Mononuclear cell (primary cell): ENCODE results near the gene SPDYC. TPM values are rescaled to one million over a fixed set of nuclear protein-coding genes. Genes with fewer than 3 reads are reported as not detected.

Source experiments
- H3K27me3 ChIP-seq: 2 replicates; pipeline ENCODE4 v1.6.0; 2011; ENCODE audit warnings: low read length, control low read depth; ENCODE audit not compliant: insufficient read depth
- H3K4me1 ChIP-seq: 2 replicates; pipeline ENCODE4 v1.5.1; 2011; ENCODE audit warnings: mild to moderate bottlenecking, low read length, control low read depth; ENCODE audit not compliant: insufficient read depth
- H3K4me3 ChIP-seq: 2 replicates; pipeline ENCODE4 v1.5.1; 2011; ENCODE audit warnings: mild to moderate bottlenecking, low read length, moderate library complexity
- H3K9me3 ChIP-seq: 2 replicates; pipeline ENCODE4 v1.5.1; 2011; ENCODE audit warnings: low read depth, mild to moderate bottlenecking, control low read depth, low read length
- total RNA-seq: library from RNA; depleted of rRNA; stranded (reverse); fragments of >200 nt; gene quantifications from one replicate; pipeline ENCODE4 v1.2.3, GENCODE V29; 2012

Gene SPDYC
- total RNA-seq, 1 donor, result not detected

GRCh38 chr11:65181569-65182257, 11.7 kb downstream of the SPDYC start, which contains the start of gene CAPN1:
TSS of gene CAPN1 (plus strand) at chr11:65181928. CDS start at chr11:65182702, 774 bp downstream.
- Histone ChIP-seq H3K4me1 (peaks cover 29% of the 10 kb centered on the region), H3K27me3 (no peaks in the 10 kb centered on the region), H3K9me3 (no peaks in the 10 kb centered on the region), H3K4me3 (peak within 1 kb of the TSS; percentile 70)

- no peaks in the 10 kb centered on the region for H3K27me3 ChIP-seq
- peaks cover 29% of the 10 kb centered on the region for H3K4me1 ChIP-seq
- H3K4me3 ChIP-seq, result peak overlapping the region; percentile 70
- H3K9me3 ChIP-seq, result no peaks in the 10 kb centered on the region
Measured at GRCh38 chr11:65182258-65183170, 12.5 kb downstream of the SPDYC start.

- peaks cover 29% of the 10 kb centered on the region for H3K4me1 ChIP-seq
- no peak overlapping the region for H3K4me3 ChIP-seq
- no peaks in the 10 kb centered on the region for H3K27me3 ChIP-seq
- no peaks in the 10 kb centered on the region for H3K9me3 ChIP-seq
Measured at GRCh38 chr11:65183201-65183891, 13.3 kb downstream of the SPDYC start.

- Histone ChIP-seq H3K4me3 (no peak overlapping the region), H3K27me3 (no peaks in the 10 kb centered on the region), H3K4me1 (peaks cover 29% of the 10 kb centered on the region), H3K9me3 (no peaks in the 10 kb centered on the region)
Measured at GRCh38 chr11:65184146-65184545, 14.1 kb downstream of the SPDYC start.

- no peak overlapping the region for H3K4me3 ChIP-seq
- peaks cover 29% of the 10 kb centered on the region for H3K4me1 ChIP-seq
- no peaks in the 10 kb centered on the region for H3K27me3 ChIP-seq
- H3K9me3 ChIP-seq, result no peaks in the 10 kb centered on the region
Measured at GRCh38 chr11:65185171-65185570, 15.1 kb downstream of the SPDYC start.

- H3K4me3 ChIP-seq, result no peak overlapping the region
- H3K27me3 ChIP-seq, result no peaks in the 10 kb centered on the region
- peaks cover 22% of the 10 kb centered on the region for H3K4me1 ChIP-seq
- no peaks in the 10 kb centered on the region for H3K9me3 ChIP-seq
Measured at GRCh38 chr11:65185869-65186341, 15.9 kb downstream of the SPDYC start.

- Histone ChIP-seq H3K4me3 (no peak overlapping the region), H3K27me3 (no peaks in the 10 kb centered on the region), H3K9me3 (no peaks in the 10 kb centered on the region), H3K4me1 (peaks cover 21% of the 10 kb centered on the region)
Measured at GRCh38 chr11:65186701-65187100, 16.7 kb downstream of the SPDYC start.

- Histone ChIP-seq H3K4me1 (peaks cover 17% of the 10 kb centered on the region), H3K9me3 (no peaks in the 10 kb centered on the region), H3K4me3 (no peak overlapping the region), H3K27me3 (no peaks in the 10 kb centered on the region)
Measured at GRCh38 chr11:65187146-65187675, 17.2 kb downstream of the SPDYC start.

- Histone ChIP-seq H3K4me3 (no peak overlapping the region), H3K9me3 (no peaks in the 10 kb centered on the region), H3K4me1 (peaks cover 9% of the 10 kb centered on the region), H3K27me3 (no peaks in the 10 kb centered on the region)
Measured at GRCh38 chr11:65187971-65188461, 18.0 kb downstream of the SPDYC start.

- no peaks in the 10 kb centered on the region for H3K9me3 ChIP-seq
- H3K27me3 ChIP-seq, result no peaks in the 10 kb centered on the region
- H3K4me1 ChIP-seq, result peaks cover 4% of the 10 kb centered on the region
- no peak overlapping the region for H3K4me3 ChIP-seq
Measured at GRCh38 chr11:65188486-65188885, 18.5 kb downstream of the SPDYC start.

- H3K4me3 ChIP-seq, result no peak overlapping the region
- H3K9me3 ChIP-seq, result no peaks in the 10 kb centered on the region
- no peaks in the 10 kb centered on the region for H3K27me3 ChIP-seq
- peaks cover 3% of the 10 kb centered on the region for H3K4me1 ChIP-seq
Measured at GRCh38 chr11:65189191-65189590, 19.2 kb downstream of the SPDYC start.

GRCh38 chr11:65194564-65194963, 24.5 kb downstream of the SPDYC start:
- Histone ChIP-seq H3K9me3 (no peaks in the 10 kb centered on the region), H3K4me3 (no peak overlapping the region), H3K27me3 (no peaks in the 10 kb centered on the region), H3K4me1 (peaks cover 3% of the 10 kb centered on the region)

- peaks cover 13% of the 10 kb centered on the region for H3K4me1 ChIP-seq
- H3K27me3 ChIP-seq, result no peaks in the 10 kb centered on the region
- H3K9me3 ChIP-seq, result no peaks in the 10 kb centered on the region
- no peak overlapping the region for H3K4me3 ChIP-seq
Measured at GRCh38 chr11:65204143-65204542, 34.1 kb downstream of the SPDYC start.

- Histone ChIP-seq H3K4me3 (no peak overlapping the region), H3K9me3 (no peaks in the 10 kb centered on the region), H3K27me3 (no peaks in the 10 kb centered on the region), H3K4me1 (peaks cover 13% of the 10 kb centered on the region)
Measured at GRCh38 chr11:65204646-65205601, 34.9 kb downstream of the SPDYC start.
